ENCODE results near the gene VPS8. TPM values are rescaled to one million over a fixed set of nuclear protein-coding genes. Genes with fewer than 3 reads are reported as not detected.

The VPS8 gene
- total and polyA plus RNA-seq, 8 donors, result 41.5 to 114 (median 51.3) TPM

GRCh38 chr3:184811034-184811433 lies 932 bp upstream of the VPS8 start:
- no peaks in the 10 kb centered on the region for H3K36me3 ChIP-seq
- intact Hi-C loops (cut with DNase I), result no loop called here
- TF ChIP-seq, protein P1, sequence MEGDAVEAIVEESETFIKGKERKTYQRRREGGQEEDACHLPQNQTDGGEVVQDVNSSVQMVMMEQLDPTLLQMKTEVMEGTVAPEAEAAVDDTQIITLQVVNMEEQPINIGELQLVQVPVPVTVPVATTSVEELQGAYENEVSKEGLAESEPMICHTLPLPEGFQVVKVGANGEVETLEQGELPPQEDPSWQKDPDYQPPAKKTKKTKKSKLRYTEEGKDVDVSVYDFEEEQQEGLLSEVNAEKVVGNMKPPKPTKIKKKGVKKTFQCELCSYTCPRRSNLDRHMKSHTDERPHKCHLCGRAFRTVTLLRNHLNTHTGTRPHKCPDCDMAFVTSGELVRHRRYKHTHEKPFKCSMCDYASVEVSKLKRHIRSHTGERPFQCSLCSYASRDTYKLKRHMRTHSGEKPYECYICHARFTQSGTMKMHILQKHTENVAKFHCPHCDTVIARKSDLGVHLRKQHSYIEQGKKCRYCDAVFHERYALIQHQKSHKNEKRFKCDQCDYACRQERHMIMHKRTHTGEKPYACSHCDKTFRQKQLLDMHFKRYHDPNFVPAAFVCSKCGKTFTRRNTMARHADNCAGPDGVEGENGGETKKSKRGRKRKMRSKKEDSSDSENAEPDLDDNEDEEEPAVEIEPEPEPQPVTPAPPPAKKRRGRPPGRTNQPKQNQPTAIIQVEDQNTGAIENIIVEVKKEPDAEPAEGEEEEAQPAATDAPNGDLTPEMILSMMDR (IDR thresholded peaks at IDR 0.05), result no peak

DNA sequence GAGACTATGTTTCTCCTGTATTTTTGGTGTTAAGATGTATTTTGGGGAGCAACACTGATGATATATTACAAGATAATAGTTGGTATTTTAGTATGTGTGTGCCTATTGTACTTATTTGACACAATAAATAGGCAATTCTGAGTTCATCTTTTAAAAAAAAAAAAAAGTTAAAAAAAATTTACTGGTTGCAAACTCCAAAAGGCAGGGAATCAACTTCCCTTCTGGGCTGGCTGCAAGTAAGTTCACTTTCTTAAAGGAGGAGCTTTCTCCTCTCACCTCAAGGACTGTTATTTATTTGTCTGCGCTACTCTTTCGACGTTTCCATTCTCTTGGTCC lies 335 bp upstream of the VPS8 start:
- ATAC-seq (no peak), DNase-seq (no peak)
- intact Hi-C loops (cut with DNase I), result no loop called here
- Histone ChIP-seq H3K9me3 (no peaks in the 10 kb centered on the region), H3K36me3 (no peaks in the 10 kb centered on the region), H3K27ac (peak overlapping the region; percentile 79 to 92), H3K4me3 (peak overlapping the region; percentile 72 to 87), H3K27me3 (no peaks in the 10 kb centered on the region), H3K4me1 (peaks cover 0 to 45% of the 10 kb centered on the region in 2 donors)
- TF ChIP-seq, protein P1 (IDR thresholded peaks at IDR 0.05), result no peak

More at GRCh38 chr3:184811034-184811433, 932 bp upstream of the VPS8 start:
- Histone ChIP-seq H3K4me1 (peaks cover under 1 to 50% of the 10 kb centered on the region in 2 donors), H3K4me3 (no peak overlapping the region), H3K27ac (no peak overlapping the region), H3K27me3 (no peaks in the 10 kb centered on the region), H3K9me3 (no peaks in the 10 kb centered on the region)
- no peak for ATAC-seq
- DNase-seq, result no peak

DNA sequence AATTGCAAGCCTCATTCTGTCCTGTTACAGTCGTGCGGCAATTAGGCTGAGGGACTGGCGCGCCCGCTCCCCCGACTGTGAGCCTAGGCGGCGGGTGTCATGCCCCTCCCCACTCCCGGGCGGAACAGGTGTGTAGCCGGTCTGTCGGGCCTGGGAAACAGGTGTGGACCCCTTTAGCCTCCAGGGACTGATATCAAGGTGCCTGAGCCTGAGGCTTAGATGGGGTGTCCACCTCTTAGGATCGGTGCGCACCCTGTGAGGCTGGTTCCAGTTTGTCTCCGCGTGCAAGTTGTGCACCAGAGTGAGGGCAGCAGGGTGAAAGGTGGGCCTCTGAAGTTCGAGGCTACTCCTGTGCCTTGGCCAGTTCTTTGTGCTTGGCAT lies 686 bp downstream of the VPS8 start:
- Histone ChIP-seq H3K27me3 (no peaks in the 10 kb centered on the region), H3K9me3 (no peaks in the 10 kb centered on the region), H3K36me3 (no peaks in the 10 kb centered on the region), H3K4me3 (peak overlapping the region; percentile 72 to 87), H3K4me1 (peaks cover 0 to 46% of the 10 kb centered on the region in 2 donors), H3K27ac (peak overlapping the region; percentile 79 to 92)
- ATAC-seq (peak; percentile 52), DNase-seq (peak in 1 of 4 donors; percentile 81)
- TF ChIP-seq, protein P1 (IDR thresholded peaks at IDR 0.05), result no peak
- intact Hi-C loops (cut with DNase I), result no loop called here

- Histone ChIP-seq H3K9me3 (no peaks in the 10 kb centered on the region), H3K36me3 (no peaks in the 10 kb centered on the region), H3K4me1 (peaks cover 0 to 51% of the 10 kb centered on the region in 2 donors), H3K27me3 (no peaks in the 10 kb centered on the region), H3K27ac (peak overlapping the region in 1 of 2 donors; percentile 92), H3K4me3 (peak overlapping the region in 1 of 2 donors; percentile 72)
- ATAC-seq (no peak), DNase-seq (no peak)
- TF ChIP-seq, protein P1 (IDR thresholded peaks at IDR 0.05), result no peak
- intact Hi-C loops (cut with DNase I), result no loop called here
Measured at GRCh38 chr3:184813357-184813756, 1.4 kb downstream of the VPS8 start.

DNA sequence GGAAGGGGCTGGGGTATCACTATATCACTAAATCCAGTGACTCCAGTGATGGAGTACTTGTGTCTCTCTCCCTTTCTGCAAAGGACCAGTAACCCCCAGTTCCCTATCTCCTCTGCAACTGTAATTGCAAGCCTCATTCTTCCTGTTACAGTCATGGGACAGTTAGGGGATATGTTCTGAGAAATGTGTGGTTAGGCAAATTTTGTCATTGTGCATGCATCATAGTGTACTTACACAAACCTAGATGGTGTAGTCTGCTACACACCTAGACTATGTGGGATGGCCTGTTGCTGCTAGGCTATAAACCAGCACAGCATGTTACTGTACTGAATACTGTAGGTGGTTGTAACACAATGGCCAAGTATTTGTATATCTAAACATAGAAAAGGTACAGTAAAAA lies 2.2 kb downstream of the VPS8 start:
- TF ChIP-seq, protein P1 (IDR thresholded peaks at IDR 0.05), result no peak
- no peaks in the 10 kb centered on the region for H3K27me3 ChIP-seq
- ATAC-seq, result no peak
- no peaks in the 10 kb centered on the region for H3K36me3 ChIP-seq
- H3K9me3 ChIP-seq, result no peaks in the 10 kb centered on the region
- H3K4me3 ChIP-seq, result no peak overlapping the region
- peaks cover 0 to 51% of the 10 kb centered on the region in 2 donors for H3K4me1 ChIP-seq
- no peak for DNase-seq
- intact Hi-C loops (cut with DNase I), result no loop called here
- H3K27ac ChIP-seq, result peak overlapping the region in 1 of 2 donors; percentile 92

All from left lung (tissue), 10 donors.